Right lobe of liver (tissue), 6 donors: Measurements from ENCODE around the gene SOWAHB. TPM values are rescaled to one million over a fixed set of nuclear protein-coding genes. Genes with fewer than 3 reads are reported as not detected.

Experiments
- ATAC-seq, 4 donors: fragments of 200-7000 bp; cut with Tn5 transposase; one replicate each; pipeline ENCODE4 v1.9.1; 2020; ENCODE audit warnings: mild to moderate bottlenecking in 4 of 4, moderate library complexity in 4 of 4
- DNase-seq, 3 donors: peaks; one replicate each; pipeline ENCODE4 v3.0.0-alpha.2; 2020
- H3K27ac ChIP-seq, 3 donors: fragments of 200-600 bp; one replicate each; pipeline ENCODE4 v1.8.0; 2022
- H3K27me3 ChIP-seq, 2 donors: fragments of 200-600 bp; one replicate each; pipeline ENCODE4 v1.8.0; 2022
- H3K36me3 ChIP-seq, 4 donors: fragments of 200-600 bp; sonication (generic) in 1 of 4; one replicate each; pipeline versions ENCODE4 v1.5.1 to v1.8.0; 2017 to 2022; ENCODE audit warnings: control low read depth in 1 of 4
- H3K4me1 ChIP-seq, 4 donors: fragments of 200-600 bp; sonication (generic) in 1 of 4; one replicate each; pipeline versions ENCODE4 v1.5.1 to v1.8.0; 2017 to 2022; ENCODE audit warnings: control low read depth in 1 of 4
- H3K4me3 ChIP-seq, 3 donors: fragments of 200-600 bp; one replicate each; pipeline ENCODE4 v1.8.0; 2022
- H3K9me3 ChIP-seq, 4 donors: fragments of 200-600 bp; sonication (generic) in 1 of 4; one replicate each; pipeline versions ENCODE4 v1.5.1 to v1.8.0; 2017 to 2022; ENCODE audit warnings: control low read depth in 1 of 4
- CTCF ChIP-seq, 4 donors: fragments of 200-600 bp in 3 of 4; fragments of 450-650 bp in 1 of 4; IDR thresholded peaks; one replicate each; pipeline versions ENCODE4 v1.5.1 to v1.8.0; 2016 to 2022; ENCODE audit warnings: antibody characterized with exemption in 4 of 4, mild to moderate bottlenecking in 2 of 4
- POLR2A ChIP-seq: fragments of 450-650 bp; IDR thresholded peaks from one replicate; pipeline ENCODE4 v1.6.1; 2017; ENCODE audit warnings: antibody characterized with exemption, mild to moderate bottlenecking
- WGBS: methylation state at CpG from one replicate; pipeline ENCODE4 v1.1.6; 2018; ENCODE audit warnings: low coverage, low lambda C conversion rate; ENCODE audit not compliant: insufficient coverage; ENCODE audit errors: missing lambda C conversion rate; 5-methylcytosine and 5-hydroxymethylcytosine counted together
- intact Hi-C, 2 donors: fragments of 100-400 bp; cut with DNase I; formaldehyde crosslinking; loops; one replicate each; pipeline versions ENCODE4 v1.11.2 to v1.14.1; 2022
- long read RNA-seq: library from polyadenylated mRNA; unstranded; transcript quantifications from one replicate; pipeline ENCODE4 v2.0.0, GENCODE V29; 2019
- total RNA-seq, 6 experiments: library from RNA; depleted of rRNA in 2 of 6; stranded (reverse); fragments of >200 nt in 2 of 6; fragmentation: NEBNext Ultra II Directional in 3 of 6; extraction: Animal tissue kit (Norgen Biotek cat#: 25700) in 3 of 6; gene quantifications; one replicate each; pipeline versions ENCODE4 v1.1.0 to v1.2.4, GENCODE V29; 2016 to 2023
- donor health status: DM: no; HTN: yes; CAD: no.
- donor health status: DM: no; HTN: no; CAD: no.
- donor health status: DM: no; HTN: no; CAD: no.
- donor health status: DM: no; HTN: yes; CAD: no.
- donor health status: DM: no; HTN: yes; CAD: no.

SOWAHB gene
- 10 to 100 TPM in 5 of 6 experiments, 1 to 10 TPM in 1; 5.1 to 17.3 (median 15.2) TPM for total RNA-seq
- long read RNA-seq = 0 reads

- under 1% methylated on average over 18 of the region's 76 CpGs for WGBS
- H3K27ac ChIP-seq = peak within 1 kb of the TSS; percentile 71 to 89 (median 80)
- DNase-seq (peak; percentile 92 to 96 (median 96)), ATAC-seq (peak; percentile 86 to 95 (median 90))
- H3K9me3 ChIP-seq = no peaks in the 10 kb centered on the region
- H3K27me3 ChIP-seq = no peaks in the 10 kb centered on the region
- H3K4me3 ChIP-seq = peak within 1 kb of the TSS; percentile 51 to 69 (median 58)
- peaks cover 0 to 38% (median 13%) of the 10 kb centered on the region in 4 donors for H3K4me1 ChIP-seq
- intact Hi-C loops = no loop called here
- H3K36me3 ChIP-seq = no peaks in the 10 kb centered on the region
- TF ChIP-seq POLR2A (peak; percentile 92), CTCF (IDR thresholded peaks at IDR 0.05) (no peak)
Observed at GRCh38 chr4:76897536-76898384, at the start of gene SOWAHB. TSS of gene SOWAHB (minus strand) at chr4:76898144. CDS start at chr4:76897849, 295 bp downstream.

GRCh38 chr4:76947369-76947768 is 49.4 kb upstream of the SOWAHB start:
- Histone ChIP-seq H3K4me3 (no peak overlapping the region), H3K27ac (no peak overlapping the region), H3K36me3 (no peaks in the 10 kb centered on the region), H3K27me3 (no peaks in the 10 kb centered on the region), H3K4me1 (peaks cover 0 to 10% (median 0%) of the 10 kb centered on the region in 4 donors), H3K9me3 (no peaks in the 10 kb centered on the region)
- WGBS = 73% methylated on average over 2 of the region's 2 CpGs
- ATAC-seq (no peak), DNase-seq (no peak)
- intact Hi-C loops = no loop called here
- no peak for TF ChIP-seq POLR2A

GRCh38 chr4:76943790-76944189 is 45.8 kb upstream of the SOWAHB start:
- TF ChIP-seq CTCF (IDR thresholded peaks at IDR 0.05) (no peak), POLR2A (no peak)
- Histone ChIP-seq H3K27ac (no peak overlapping the region), H3K36me3 (no peaks in the 10 kb centered on the region), H3K9me3 (no peaks in the 10 kb centered on the region), H3K27me3 (no peaks in the 10 kb centered on the region), H3K4me1 (peaks cover 0 to 10% (median 0%) of the 10 kb centered on the region in 4 donors), H3K4me3 (no peak overlapping the region)
- no CpG with 5 or more reads among the region's 1 CpG for WGBS
- intact Hi-C loops = no loop called here
- ATAC-seq (peak in 1 of 4 donors; percentile 10), DNase-seq (no peak)

- Histone ChIP-seq H3K9me3 (no peaks in the 10 kb centered on the region), H3K36me3 (no peaks in the 10 kb centered on the region), H3K4me3 (no peak overlapping the region), H3K4me1 (peaks cover 0 to 6% (median 0%) of the 10 kb centered on the region in 4 donors), H3K27me3 (no peaks in the 10 kb centered on the region), H3K27ac (no peak overlapping the region)
- no peak for DNase-seq
- TF ChIP-seq POLR2A (no peak), CTCF (IDR thresholded peaks at IDR 0.05) (no peak)
- intact Hi-C loops = no loop called here
- ATAC-seq = peak in 3 of 4 donors; percentile 51 to 95 (median 56)
- 51% methylated on average over 6 of the region's 6 CpGs for WGBS
Observed at GRCh38 chr4:76943129-76943620, 45.2 kb upstream of the SOWAHB start.

GRCh38 chr4:76939184-76939583 is 41.2 kb upstream of the SOWAHB start:
- TF ChIP-seq POLR2A = no peak
- TF ChIP-seq CTCF (IDR thresholded peaks at IDR 0.05) = no peak
- ATAC-seq (no peak), DNase-seq (no peak)
- intact Hi-C loops = no loop called here
- Histone ChIP-seq H3K27ac (no peak overlapping the region), H3K9me3 (no peaks in the 10 kb centered on the region), H3K4me1 (no peaks in the 10 kb centered on the region), H3K4me3 (no peak overlapping the region), H3K27me3 (no peaks in the 10 kb centered on the region), H3K36me3 (no peaks in the 10 kb centered on the region)
- 64% methylated on average over 2 of the region's 2 CpGs for WGBS
